ENCODE data around the gene APOBEC3H.
"Not testable (repeated sequence)": the region's sequence is repeated elsewhere in the genome, so short reads cannot be mapped to it uniquely, and the experiment has no call there.

Gene APOBEC3H

DNA sequence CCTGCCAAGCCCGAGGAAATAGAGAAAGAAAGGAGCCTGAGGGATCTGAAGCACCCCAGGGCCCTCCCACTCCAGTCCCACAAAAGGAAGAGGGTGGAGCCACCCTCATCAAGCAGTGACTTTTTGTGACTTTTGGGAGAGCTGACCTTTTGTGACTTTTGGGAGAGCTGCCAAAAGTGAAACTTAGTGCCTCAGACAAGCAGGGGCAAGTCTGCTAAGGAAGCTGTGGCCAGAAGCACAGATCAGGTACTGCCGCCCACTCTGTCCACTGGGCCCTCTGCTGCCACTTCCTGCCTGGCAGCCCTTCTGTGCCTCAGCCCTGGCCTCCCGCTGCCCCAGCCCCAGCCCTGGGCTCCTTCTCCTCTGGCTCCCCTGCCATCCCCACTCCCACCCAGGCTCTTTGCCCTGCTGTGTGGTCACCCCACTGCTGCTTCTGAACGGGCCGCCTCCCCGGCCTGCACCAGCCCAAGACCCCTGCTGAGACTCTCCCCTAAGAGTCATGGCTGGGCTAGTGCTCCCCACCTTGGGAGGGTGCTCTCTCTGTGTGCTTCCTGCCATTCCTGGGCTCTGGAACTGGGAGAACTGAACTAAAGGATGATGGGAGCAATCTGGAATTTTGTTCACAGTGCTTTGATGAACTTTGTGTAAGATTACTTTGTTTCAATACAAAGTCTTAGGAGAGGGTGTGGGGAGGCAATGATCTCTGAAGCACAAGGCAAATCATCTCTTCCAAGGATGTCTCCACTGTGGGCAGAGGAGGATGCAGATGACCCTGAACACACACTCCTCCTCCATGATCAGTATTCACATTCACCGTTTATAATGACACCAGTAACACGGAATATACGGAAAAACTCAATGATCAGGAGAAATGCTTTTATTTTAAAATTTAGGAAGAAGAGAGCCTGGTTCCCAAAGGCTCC is at the start of gene APOBEC3H:
Gene APOBEC3H (plus strand): TSS at position 147 of the 923 bp plus-strand sequence. CDS start 3,035 bp downstream, outside the sequence.
- ATAC-seq, result peak; percentile 8
- no peaks in the 10 kb centered on the region for H3K9me3 Mint-ChIP-seq
- peaks cover 79% of the 10 kb centered on the region for H3K4me1 Mint-ChIP-seq
- H3K4me3 Mint-ChIP-seq, result peak within 1 kb of the TSS; percentile 87
- peak in 1 of 2 donors; percentile 80 for DNase-seq (ENCODE audit: low spot score in 2 of 2)
- H3K27ac Mint-ChIP-seq, result peak within 1 kb of the TSS; percentile 98
- peaks cover 27% of the 10 kb centered on the region for H3K36me3 Mint-ChIP-seq

DNA sequence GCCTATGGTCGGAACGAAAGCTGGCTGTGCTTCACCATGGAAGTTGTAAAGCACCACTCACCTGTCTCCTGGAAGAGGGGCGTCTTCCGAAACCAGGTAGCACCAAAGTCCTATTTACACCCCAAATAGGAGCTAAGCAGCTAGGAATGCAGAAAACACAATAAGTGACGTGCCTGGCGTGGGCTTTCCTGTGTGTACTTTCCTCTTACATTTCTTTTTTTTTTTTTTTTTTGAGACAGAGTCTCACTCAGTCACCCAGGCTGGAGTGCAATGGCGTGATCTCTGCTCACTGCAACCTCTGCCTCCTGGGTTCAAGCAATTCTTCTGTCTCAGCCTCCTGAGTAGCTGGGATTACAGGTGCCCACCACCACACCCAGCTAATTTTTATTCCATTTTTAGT is 47.6 kb upstream of the APOBEC3H start:
- Mint-ChIP-seq H3K27ac (peak overlapping the region; percentile 29), H3K4me1 (peaks cover 32% of the 10 kb centered on the region), H3K36me3 (peaks cover 54% of the 10 kb centered on the region)
- not testable (repeated sequence) for DNase-seq (ENCODE audit: low spot score in 2 of 2); ATAC-seq; H3K4me3 Mint-ChIP-seq; H3K9me3 Mint-ChIP-seq

- not testable (repeated sequence) for H3K4me3 Mint-ChIP-seq; DNase-seq (ENCODE audit: low spot score in 2 of 2); ATAC-seq; H3K9me3 Mint-ChIP-seq; H3K4me1 Mint-ChIP-seq
- H3K27ac Mint-ChIP-seq, result peak overlapping the region; percentile 80
- peaks cover 29% of the 10 kb centered on the region for H3K36me3 Mint-ChIP-seq
Measured at GRCh38 chr22:39051844-39052495, 45.1 kb upstream of the APOBEC3H start.

DNA sequence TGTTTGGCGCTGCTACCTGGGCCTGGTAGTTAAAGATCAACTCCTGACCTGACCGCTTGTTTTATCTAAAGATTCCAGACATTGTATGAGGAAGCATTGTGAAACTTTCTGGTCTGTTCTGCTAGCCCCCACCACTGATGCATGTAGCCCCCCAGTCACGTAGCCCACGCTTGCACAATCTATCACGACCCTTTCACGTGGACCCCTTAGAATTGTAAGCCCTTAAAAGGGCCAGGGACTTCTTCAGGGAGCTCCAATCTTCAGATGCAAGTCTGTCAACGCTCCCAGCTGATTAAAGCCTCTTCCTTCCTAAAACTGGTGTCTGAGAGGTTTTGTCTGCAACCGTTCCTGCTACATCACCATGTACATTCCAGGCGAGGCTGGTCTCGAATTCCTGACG is 41.4 kb upstream of the APOBEC3H start:
- peaks cover 19% of the 10 kb centered on the region for H3K36me3 Mint-ChIP-seq
- no peaks in the 10 kb centered on the region for H3K4me1 Mint-ChIP-seq
- ATAC-seq, result no peak
- H3K27ac Mint-ChIP-seq, result no peak overlapping the region
- DNase-seq (ENCODE audit: low spot score in 2 of 2), result no peak
- no peaks in the 10 kb centered on the region for H3K9me3 Mint-ChIP-seq
- H3K4me3 Mint-ChIP-seq, result no peak overlapping the region

GRCh38 chr22:39061290-39061689 is 35.8 kb upstream of the APOBEC3H start:
- H3K9me3 Mint-ChIP-seq; H3K36me3 Mint-ChIP-seq; H3K27ac Mint-ChIP-seq; ATAC-seq; DNase-seq (ENCODE audit: low spot score in 2 of 2); H3K4me3 Mint-ChIP-seq: not testable (repeated sequence)
- H3K4me1 Mint-ChIP-seq, result peaks cover 12% of the 10 kb centered on the region

DNA sequence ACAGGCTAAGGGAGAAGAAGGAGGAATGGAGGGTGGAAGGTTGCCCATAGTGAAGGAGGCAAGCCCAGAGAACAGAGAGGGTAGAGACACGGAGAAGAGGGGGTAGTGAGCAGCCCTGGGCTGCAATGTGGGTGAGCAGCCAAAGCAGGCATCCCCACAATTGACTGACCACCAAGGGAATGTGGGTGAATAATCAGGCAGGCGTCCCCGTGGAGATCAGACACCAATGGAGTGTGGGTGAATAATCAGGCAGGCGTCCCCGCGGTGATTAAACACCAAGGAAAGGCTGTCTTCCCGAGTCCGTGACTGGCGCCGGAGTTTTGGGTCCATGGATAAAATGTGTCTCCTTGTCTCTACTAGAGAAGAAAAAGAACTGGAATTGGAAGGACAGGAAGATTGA is 35.1 kb upstream of the APOBEC3H start:
- not testable (repeated sequence) for ATAC-seq; DNase-seq (ENCODE audit: low spot score in 2 of 2); H3K9me3 Mint-ChIP-seq; H3K4me3 Mint-ChIP-seq; H3K27ac Mint-ChIP-seq; H3K36me3 Mint-ChIP-seq
- H3K4me1 Mint-ChIP-seq, result peaks cover 12% of the 10 kb centered on the region

DNA sequence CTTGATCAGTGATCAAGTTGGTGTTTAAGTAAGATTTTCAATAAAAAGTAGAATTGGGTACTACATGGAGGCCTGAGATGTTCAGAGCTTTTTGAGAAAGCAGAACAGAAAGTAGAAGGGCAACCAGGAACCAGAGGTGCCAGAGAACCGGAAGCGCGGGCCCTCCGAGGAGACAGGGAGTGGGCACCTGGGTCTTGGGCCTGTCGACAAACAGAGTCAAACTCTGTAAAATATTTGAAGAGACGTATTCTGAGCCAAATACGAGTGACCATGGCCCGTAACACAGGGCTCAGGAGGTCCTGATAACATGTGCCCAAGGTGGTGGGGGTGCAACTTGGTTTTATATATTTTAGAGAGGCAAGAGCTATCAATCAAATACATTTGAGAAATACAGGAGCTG is 33.1 kb upstream of the APOBEC3H start:
- H3K9me3 Mint-ChIP-seq; H3K36me3 Mint-ChIP-seq; ATAC-seq; H3K27ac Mint-ChIP-seq; H3K4me3 Mint-ChIP-seq; DNase-seq (ENCODE audit: low spot score in 2 of 2): not testable (repeated sequence)
- H3K4me1 Mint-ChIP-seq, result peaks cover 12% of the 10 kb centered on the region

- ATAC-seq, result peak; percentile 7
- H3K36me3 Mint-ChIP-seq; H3K27ac Mint-ChIP-seq; H3K4me3 Mint-ChIP-seq; DNase-seq (ENCODE audit: low spot score in 2 of 2); H3K9me3 Mint-ChIP-seq: not testable (repeated sequence)
- peaks cover 17% of the 10 kb centered on the region for H3K4me1 Mint-ChIP-seq
Measured at GRCh38 chr22:39066442-39067276, 30.4 kb upstream of the APOBEC3H start.

DNA sequence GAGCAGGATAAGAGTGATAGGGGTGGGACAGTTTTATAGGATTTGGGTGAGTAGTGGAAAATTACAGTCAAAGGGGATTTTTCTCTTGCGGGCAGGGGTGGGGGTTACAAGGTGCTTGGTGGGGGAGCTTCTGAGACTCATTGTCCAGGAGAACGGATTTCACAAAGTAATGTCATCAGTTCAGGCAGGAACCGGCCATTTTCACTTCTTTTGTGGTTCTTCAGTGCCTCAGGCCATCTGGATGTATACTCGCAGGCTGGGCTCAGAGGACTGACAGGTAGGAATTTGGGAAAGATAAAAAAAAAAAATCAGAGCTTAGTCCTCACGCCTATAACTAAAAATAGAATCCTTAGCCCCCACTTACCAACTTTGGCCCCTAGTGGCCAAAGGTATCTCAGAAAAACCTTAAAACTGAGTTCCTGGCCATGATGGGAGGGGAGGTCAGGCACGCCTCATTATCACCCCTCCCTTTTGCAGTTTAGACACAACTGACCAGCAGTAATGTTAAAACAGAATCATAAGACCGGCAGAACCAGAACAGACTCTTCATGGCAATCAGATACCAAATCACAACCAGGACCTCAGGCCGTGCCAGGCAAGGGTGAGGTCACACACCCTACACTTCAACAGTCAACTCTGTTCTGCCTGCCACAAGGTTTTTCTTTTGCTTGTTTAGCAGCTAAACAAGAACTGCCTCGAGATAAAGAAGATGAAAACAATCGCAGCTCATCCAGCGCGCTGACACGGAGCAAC is 28.8 kb upstream of the APOBEC3H start:
- DNase-seq (ENCODE audit: low spot score in 2 of 2) (no peak), ATAC-seq (no peak)
- no peak overlapping the region for H3K4me3 Mint-ChIP-seq
- peaks cover 17% of the 10 kb centered on the region for H3K4me1 Mint-ChIP-seq
- H3K27ac Mint-ChIP-seq, result no peak overlapping the region
- H3K36me3 Mint-ChIP-seq, result peaks cover 5% of the 10 kb centered on the region
- H3K9me3 Mint-ChIP-seq, result no peaks in the 10 kb centered on the region

DNA sequence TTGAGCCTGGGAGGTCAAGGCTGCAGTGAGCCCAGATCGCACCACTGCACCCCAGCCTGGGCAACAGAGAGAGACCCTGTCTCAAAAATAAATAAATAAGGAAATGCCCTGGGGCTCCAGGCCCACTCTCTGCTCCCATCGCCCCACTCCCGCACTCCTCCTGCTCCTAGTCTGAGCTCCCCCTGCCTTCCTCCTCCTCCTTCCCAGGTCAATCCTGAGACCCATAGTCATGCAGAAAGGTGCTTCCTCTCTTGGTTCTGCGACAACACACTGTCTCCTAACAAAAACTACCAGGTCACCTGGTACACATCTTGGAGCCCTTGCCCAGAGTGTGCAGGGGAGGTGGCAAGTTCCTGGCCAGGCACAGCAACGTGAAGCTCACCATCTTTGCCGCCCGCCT is 26.9 kb upstream of the APOBEC3H start:
- Mint-ChIP-seq H3K4me3 (no peak overlapping the region), H3K4me1 (peaks cover 9% of the 10 kb centered on the region), H3K9me3 (no peaks in the 10 kb centered on the region), H3K36me3 (peaks cover 5% of the 10 kb centered on the region), H3K27ac (no peak overlapping the region)
- no peak for ATAC-seq
- no peak for DNase-seq (ENCODE audit: low spot score in 2 of 2)

DNA sequence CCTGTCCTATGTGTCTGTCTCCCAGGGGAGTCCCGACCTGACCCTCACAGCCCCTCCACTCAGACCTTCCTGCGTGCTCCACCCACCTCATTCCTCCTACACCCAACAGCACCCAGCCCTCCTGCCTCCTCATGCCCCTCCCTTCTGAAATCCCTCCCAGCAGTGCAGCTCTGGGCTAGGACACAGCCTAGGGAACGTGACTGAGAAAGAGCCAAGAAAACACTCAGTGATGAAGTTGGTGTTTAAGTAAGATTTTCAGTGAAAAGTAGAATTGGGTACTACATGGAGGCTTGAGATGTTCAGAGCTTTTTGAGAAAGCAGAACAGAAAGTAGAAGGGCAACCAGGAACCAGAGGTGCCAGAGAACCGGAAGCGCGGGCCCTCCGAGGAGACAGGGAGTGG is 24.5 kb upstream of the APOBEC3H start:
- not testable (repeated sequence) for ATAC-seq; DNase-seq (ENCODE audit: low spot score in 2 of 2); H3K4me3 Mint-ChIP-seq; H3K27ac Mint-ChIP-seq; H3K9me3 Mint-ChIP-seq
- peaks cover 20% of the 10 kb centered on the region for H3K4me1 Mint-ChIP-seq
- peaks cover 20% of the 10 kb centered on the region for H3K36me3 Mint-ChIP-seq

- no peak for ATAC-seq
- Mint-ChIP-seq H3K4me1 (peaks cover 28% of the 10 kb centered on the region), H3K36me3 (peaks cover 29% of the 10 kb centered on the region), H3K4me3 (no peak overlapping the region), H3K27ac (peak overlapping the region; percentile 8), H3K9me3 (no peaks in the 10 kb centered on the region)
- DNase-seq (ENCODE audit: low spot score in 2 of 2), result no peak
Measured at GRCh38 chr22:39073981-39074380, 23.1 kb upstream of the APOBEC3H start.

GRCh38 chr22:39076155-39077025 is 20.7 kb upstream of the APOBEC3H start:
- DNase-seq (ENCODE audit: low spot score in 2 of 2); ATAC-seq; H3K9me3 Mint-ChIP-seq: not testable (repeated sequence)
- peaks cover 38% of the 10 kb centered on the region for H3K4me1 Mint-ChIP-seq
- H3K4me3 Mint-ChIP-seq, result peak overlapping the region; percentile 99
- H3K36me3 Mint-ChIP-seq, result peaks cover 53% of the 10 kb centered on the region
- H3K27ac Mint-ChIP-seq, result peak overlapping the region; percentile 96

Data from stimulated activated effector memory CD8-positive, alpha-beta T cell treated with anti-CD3 and anti-CD28 coated beads, Interleukin-12 subunit alpha, Interleukin-12 subunit beta, amount 100 ng/mL, for 72 hours (primary cell).